C4-2B (cell line): Measurements from ENCODE around the gene EPN2.

Source experiments
- CTCF ChIP-seq: fragments of 450-650 bp; conservative IDR thresholded peaks from 2 replicates; pipeline ENCODE4 v1.5.1; 2017; ENCODE audit warnings: mild to moderate bottlenecking
- ZFX ChIP-seq: fragments of 450-650 bp; IDR thresholded peaks from 2 replicates; pipeline ENCODE4 v1.6.1; 2017

GRCh38 chr17:19249681-19250080 lies 12.5 kb downstream of the EPN2 start:
- TF ChIP-seq CTCF (no peak), ZFX (no peak)
